ENCODE data around the gene TM7SF3.

Gene TM7SF3

GRCh38 chr12:26970136-26970535, 44.0 kb downstream of the TM7SF3 start:
- no peak for TF ChIP-seq POLR2AphosphoS5 (IDR thresholded peaks at IDR 0.05; ENCODE audit: low read depth, low read length)
- no peak for TF ChIP-seq SIN3A (IDR thresholded peaks at IDR 0.05; ENCODE audit: borderline replicate concordance, insufficient read depth, low read length)
- no peak for TF ChIP-seq TAF1 (IDR thresholded peaks at IDR 0.05; ENCODE audit: borderline replicate concordance, insufficient read depth, low read length)
- TF ChIP-seq FOXP2 (optimal IDR thresholded peaks at IDR 0.05; ENCODE audit: borderline replicate concordance, extremely low read depth, extremely low read length, insufficient read depth): no peak
- TF ChIP-seq REST (IDR thresholded peaks at IDR 0.05; ENCODE audit: insufficient read depth in 1 of 2, low read depth in 2 of 2, low read length in 2 of 2): no peak

GRCh38 chr12:26966842-26967241, 47.3 kb downstream of the TM7SF3 start:
- TF ChIP-seq POLR2AphosphoS5 (IDR thresholded peaks at IDR 0.05; ENCODE audit: low read depth, low read length) (no peak), REST (IDR thresholded peaks at IDR 0.05; ENCODE audit: insufficient read depth in 1 of 2, low read depth in 2 of 2, low read length in 2 of 2) (no peak), TAF1 (IDR thresholded peaks at IDR 0.05; ENCODE audit: borderline replicate concordance, insufficient read depth, low read length) (no peak), FOXP2 (optimal IDR thresholded peaks at IDR 0.05; ENCODE audit: borderline replicate concordance, extremely low read depth, extremely low read length, insufficient read depth) (no peak), SIN3A (IDR thresholded peaks at IDR 0.05; ENCODE audit: borderline replicate concordance, insufficient read depth, low read length) (no peak)

GRCh38 chr12:26963413-26963812, 50.8 kb downstream of the TM7SF3 start:
- TF ChIP-seq REST (IDR thresholded peaks at IDR 0.05; ENCODE audit: insufficient read depth in 1 of 2, low read depth in 2 of 2, low read length in 2 of 2) (no peak), SIN3A (IDR thresholded peaks at IDR 0.05; ENCODE audit: borderline replicate concordance, insufficient read depth, low read length) (no peak), POLR2AphosphoS5 (IDR thresholded peaks at IDR 0.05; ENCODE audit: low read depth, low read length) (no peak), FOXP2 (optimal IDR thresholded peaks at IDR 0.05; ENCODE audit: borderline replicate concordance, extremely low read depth, extremely low read length, insufficient read depth) (no peak), TAF1 (IDR thresholded peaks at IDR 0.05; ENCODE audit: borderline replicate concordance, insufficient read depth, low read length) (no peak)

- TF ChIP-seq FOXP2 (optimal IDR thresholded peaks at IDR 0.05; ENCODE audit: borderline replicate concordance, extremely low read depth, extremely low read length, insufficient read depth) (no peak), SIN3A (IDR thresholded peaks at IDR 0.05; ENCODE audit: borderline replicate concordance, insufficient read depth, low read length) (no peak), REST (IDR thresholded peaks at IDR 0.05; ENCODE audit: insufficient read depth in 1 of 2, low read depth in 2 of 2, low read length in 2 of 2) (no peak), POLR2AphosphoS5 (IDR thresholded peaks at IDR 0.05; ENCODE audit: low read depth, low read length) (no peak), TAF1 (IDR thresholded peaks at IDR 0.05; ENCODE audit: borderline replicate concordance, insufficient read depth, low read length) (no peak)
These were observed 52.4 kb downstream of the TM7SF3 start for GRCh38 chr12:26961803-26962202.

- no peak for TF ChIP-seq SIN3A (IDR thresholded peaks at IDR 0.05; ENCODE audit: borderline replicate concordance, insufficient read depth, low read length)
- TF ChIP-seq REST (IDR thresholded peaks at IDR 0.05; ENCODE audit: insufficient read depth in 1 of 2, low read depth in 2 of 2, low read length in 2 of 2): no peak
- TF ChIP-seq TAF1 (IDR thresholded peaks at IDR 0.05; ENCODE audit: borderline replicate concordance, insufficient read depth, low read length): no peak
- TF ChIP-seq FOXP2 (optimal IDR thresholded peaks at IDR 0.05; ENCODE audit: borderline replicate concordance, extremely low read depth, extremely low read length, insufficient read depth): no peak
- TF ChIP-seq POLR2AphosphoS5 (IDR thresholded peaks at IDR 0.05; ENCODE audit: low read depth, low read length): no peak
These were observed 60.2 kb downstream of the TM7SF3 start for GRCh38 chr12:26954027-26954426.
